Stimulated activated CD4-positive, alpha-beta T cell treated with anti-CD3 and anti-CD28 coated beads, TNF-alpha, amount 100 ng/mL, for 1 hour (primary cell): Measurements from ENCODE around the gene KDELR3.
A peak's percentile ranks its signal among the peaks of the same experiment; 100 is the strongest.

Experiments used
- DNase-seq, 3 donors: peaks; one replicate each; pipeline ENCODE4 v3.0.0-alpha.2; 2020; ENCODE audit warnings: low read depth in 3 of 3, low spot score in 1 of 3

Gene KDELR3

DNA sequence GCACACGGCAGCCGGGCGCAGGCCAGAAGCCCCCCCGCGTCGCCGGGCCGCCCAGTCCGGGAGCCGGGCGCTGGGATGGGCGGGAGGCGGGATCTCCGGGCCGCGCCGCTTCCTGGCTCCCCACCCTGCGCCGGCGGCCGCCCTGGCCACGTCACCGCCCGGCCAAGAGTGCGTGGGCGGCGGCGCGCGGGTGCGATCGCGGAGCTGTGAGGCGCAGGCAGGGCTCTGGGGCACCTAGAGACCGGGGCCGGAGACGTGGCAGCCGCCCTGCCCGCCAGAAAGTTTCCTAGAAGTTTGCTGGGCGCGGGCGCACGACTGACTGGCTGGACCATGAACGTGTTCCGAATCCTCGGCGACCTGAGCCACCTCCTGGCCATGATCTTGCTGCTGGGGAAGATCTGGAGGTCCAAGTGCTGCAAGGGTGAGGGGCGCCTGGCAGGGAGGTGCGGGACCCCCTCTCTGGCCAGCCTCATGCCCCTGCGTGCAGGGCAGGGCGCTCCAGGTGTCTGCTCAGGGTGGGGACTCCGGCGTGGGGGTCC lies at the start of gene KDELR3:
Gene KDELR3, plus strand, starts transcription at position 193 of the 539 bp plus-strand sequence. Its CDS starts 138 bp downstream, at position 331.
- DNase-seq = peak in 1 of 3 donors; percentile 42

DNA sequence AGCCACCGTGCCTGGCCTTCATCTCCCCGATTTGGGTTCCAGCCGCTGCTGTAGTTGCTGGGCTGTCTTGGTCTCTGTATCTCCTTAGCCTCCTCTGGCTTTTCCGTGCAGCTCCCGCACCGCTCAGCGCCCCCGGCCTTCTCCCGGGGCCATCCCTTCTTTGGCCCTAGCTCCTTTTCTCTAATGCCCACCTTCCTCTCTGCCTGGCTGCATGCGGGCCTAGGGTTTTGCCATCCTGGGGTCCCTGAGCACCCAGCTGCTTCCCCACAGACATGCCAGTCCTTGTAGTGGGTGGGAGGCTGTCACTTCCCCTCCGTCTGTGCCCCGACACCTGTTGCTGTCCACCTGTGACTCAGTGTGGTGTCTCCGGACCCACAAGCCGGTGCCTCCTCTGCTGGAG lies 49.3 kb upstream of the KDELR3 start:
- DNase-seq = no peak

DNA sequence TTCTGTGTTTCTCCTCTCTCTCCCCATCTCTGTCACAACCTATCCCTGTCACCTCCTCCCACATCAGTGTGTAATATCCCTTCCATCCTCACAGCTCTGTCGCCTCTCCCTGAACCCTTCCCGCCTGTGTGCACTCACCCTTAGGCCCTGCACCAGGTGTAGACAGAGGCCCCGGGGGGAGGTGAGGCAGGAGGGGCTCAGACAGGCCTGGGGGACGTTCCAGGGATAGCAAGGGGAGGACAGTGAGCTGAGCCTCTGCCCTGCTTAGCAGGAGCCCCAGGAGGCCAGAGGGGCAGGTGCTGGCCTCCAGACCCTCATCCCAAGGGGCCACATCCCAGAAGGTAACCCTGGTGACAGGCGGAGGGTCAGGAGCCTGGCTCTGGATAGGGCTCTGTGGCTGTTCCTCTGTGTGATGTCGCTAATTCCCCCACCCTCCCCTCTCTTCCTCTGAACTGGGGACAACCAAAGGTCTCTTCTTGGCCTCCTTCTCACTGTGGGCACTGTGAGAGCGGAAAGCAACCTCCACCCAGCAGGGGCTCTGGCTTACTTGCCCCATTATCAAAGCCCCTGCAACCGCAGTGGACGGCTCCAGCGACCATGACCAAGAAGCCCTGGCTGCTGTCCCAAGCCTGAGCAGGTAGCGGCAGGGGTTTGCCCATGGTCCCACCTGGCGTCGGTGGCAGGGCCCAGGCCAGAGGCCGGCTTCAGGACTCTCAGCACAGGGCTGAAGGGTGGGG lies 48.6 kb upstream of the KDELR3 start:
- no peak for DNase-seq

DNA sequence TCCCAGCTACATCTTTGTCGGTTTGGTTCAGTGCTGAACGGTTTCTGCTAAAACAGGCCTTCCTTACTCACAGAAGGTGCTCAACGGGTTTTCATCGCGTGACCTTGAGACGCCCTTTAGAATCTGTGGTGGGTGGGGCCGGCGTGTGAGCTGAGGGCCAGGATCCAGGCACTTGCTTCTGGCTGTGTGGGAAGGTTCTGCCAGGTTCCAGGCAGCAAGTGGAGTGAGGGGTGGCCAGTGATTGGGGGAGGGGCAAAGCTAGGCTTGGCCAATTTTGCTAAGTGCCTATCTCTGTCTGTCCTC lies 48.1 kb upstream of the KDELR3 start:
- no peak for DNase-seq

DNA sequence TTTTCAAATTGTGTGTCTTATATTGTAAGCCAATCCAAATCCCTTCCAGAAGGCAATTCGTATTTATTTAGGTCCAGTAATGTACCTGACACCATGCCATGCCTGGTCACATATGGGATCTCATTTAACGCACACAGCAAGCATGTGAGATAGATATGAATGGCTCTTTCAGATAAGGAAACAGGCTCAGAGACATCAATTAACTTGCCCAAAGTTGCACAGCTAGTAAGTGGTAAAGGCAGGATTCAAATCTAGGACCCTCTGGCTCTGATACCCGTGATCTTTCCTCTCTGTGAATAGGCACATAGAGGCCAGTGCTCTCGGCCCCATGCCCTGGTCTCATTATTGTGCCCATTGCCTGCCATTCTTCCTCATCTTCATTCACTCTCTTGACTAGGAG lies 47.2 kb upstream of the KDELR3 start:
- DNase-seq = no peak

DNA sequence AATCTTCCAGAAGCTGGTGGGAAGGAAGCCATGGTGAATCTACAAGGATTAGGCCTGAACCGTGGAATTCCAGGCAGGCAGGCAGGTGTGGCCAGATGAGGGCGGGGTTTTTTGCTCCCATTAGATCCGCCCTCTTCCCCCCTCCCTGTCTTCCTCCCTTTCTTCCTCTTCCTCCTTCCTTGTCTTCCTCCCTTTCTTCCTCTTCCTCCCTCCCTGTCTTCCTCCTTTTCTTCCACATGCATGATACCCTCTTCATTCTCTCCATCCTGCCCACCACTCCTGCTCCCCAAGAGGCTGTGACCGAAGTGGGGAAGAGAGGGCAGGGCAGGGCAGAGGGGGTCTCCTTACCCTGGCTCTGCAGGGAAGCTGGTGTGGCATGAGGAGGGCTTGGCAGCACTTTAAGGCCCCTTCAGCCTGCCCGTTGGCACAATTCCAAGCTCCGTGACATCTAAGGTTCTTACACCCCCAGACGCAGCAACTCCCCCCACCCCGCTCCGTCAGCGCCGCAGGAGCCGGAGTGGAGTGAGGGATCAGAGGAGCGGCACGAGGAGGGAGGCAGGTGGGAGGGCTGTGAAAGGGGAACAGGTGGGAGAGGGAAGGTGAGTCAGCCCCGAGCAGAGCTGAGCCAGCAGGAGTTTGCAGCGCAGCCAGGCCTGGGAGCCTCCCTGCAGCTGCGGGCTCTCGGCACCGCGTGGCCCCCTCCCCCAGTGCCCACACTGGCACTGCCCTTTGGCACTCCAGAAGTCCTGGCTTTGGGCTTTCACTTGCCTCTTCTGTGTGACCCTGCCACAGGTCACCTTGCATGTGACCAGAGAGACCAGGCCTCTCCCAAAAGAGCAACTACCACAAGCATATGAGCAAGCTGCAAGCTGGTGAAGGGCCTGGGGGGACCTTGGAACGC lies 45.0 kb upstream of the KDELR3 start:
- no peak for DNase-seq

DNA sequence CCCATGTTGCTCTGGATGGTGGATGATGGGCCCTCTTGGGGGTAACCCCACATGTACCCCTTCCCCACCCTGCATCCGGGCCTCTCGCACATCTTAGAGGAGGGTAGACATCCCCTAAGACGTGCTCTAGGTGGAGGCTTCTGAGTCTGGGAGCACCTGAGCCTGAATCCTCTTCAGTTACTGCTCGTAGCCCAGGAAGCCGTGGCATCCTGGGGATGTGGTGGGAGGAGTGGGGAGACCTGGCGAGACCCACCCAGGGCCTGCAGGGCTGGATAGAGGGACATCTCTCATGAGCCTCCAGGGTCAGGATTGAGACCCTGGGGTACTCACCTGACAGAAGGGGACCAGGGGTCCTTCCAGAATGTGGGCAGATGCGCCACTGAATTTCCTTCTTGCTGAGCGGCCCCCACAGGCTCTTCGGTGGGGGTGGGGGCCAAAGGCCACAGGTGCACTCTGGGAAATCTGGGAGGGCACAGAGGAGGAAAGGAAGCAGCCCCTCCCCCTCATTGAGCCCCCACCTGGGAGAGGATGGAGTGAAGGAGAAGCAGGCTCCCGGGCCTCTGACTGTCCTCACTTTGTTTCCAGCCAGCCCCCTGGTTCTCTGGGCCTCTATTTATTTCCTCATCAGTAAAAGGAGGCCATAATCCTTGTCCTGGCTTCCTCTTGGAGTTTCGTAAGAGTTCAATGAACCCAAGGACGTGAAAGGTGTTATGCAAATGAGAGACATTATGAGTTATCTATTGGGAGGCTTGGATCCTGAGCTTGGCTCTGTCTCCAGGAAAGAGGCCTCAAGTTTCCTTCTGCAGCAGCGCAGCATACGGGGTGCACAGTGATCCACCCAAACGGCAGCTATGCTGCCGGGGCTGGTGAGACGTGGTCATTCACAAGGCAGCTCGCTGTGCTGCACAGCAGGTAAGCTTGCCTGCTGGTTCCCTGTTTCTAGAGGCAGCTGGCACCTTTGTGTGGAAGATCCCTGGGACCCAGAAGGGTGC lies 44.1 kb upstream of the KDELR3 start:
- no peak for DNase-seq

DNA sequence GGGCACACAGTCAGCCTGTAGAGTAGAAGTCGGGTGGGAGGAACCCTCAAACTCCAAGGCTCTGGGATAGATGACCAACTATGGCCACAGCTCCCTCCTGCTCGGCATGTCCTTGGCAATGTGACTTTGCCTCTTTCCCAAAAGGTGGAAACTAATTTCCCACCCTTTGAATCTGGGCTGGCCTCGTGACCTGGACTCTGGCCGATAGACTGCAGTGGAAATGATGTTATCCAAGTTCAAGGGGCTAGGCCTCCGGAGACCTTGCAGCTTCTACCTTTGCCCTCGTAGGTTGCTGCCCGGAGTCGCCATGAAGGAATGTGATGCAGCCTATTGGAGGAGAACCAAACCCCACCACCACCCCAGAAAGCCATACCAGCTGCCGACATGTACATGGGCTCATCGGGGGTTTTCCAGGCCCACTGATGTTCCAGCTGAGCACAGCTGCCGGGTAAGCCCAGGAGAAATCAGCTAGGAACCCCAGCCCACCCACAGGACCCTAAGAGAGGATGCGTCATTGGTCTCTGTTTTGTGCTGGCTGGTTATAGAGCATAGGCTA lies 43.3 kb upstream of the KDELR3 start:
- DNase-seq = no peak

DNA sequence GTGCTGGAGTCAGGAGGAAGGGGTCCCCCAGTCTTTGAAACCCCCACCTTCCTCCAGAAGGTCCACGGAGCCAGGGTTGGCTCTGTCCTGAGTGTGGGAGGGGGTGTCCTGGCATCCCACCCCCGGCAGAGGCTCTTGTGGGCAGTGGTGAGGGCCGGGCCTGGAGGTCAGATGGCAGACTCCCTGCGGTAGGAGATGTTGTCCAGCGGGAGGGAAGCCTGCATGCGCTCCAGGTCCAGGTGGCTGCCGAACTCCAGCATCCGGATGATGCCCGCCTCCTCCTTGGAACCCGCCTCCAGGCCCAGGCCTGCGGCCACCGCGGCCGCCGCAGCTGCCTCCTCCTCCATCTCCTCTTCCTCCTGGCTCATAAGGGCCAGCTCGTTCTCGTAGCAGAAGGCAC lies 41.3 kb upstream of the KDELR3 start:
- DNase-seq = no peak

DNA sequence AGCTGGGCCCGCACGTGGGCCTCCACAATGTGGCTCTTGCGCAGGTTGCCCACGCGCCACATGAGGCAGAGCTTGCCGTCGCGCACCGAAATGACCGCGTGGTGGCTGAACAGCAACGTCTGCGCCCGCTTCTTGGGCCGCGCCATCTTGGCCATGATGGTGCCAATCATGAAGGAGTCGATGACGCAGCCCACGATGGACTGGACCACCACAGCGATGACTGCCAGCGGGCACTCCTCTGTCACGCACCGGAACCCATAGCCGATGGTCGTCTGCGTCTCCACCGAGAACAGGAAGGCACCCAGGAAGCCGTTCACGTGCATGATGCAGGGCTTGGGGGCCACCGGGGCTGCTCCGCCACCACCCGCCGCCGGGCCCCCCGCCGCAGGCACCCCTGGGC lies 40.4 kb upstream of the KDELR3 start:
- no peak for DNase-seq

DNA sequence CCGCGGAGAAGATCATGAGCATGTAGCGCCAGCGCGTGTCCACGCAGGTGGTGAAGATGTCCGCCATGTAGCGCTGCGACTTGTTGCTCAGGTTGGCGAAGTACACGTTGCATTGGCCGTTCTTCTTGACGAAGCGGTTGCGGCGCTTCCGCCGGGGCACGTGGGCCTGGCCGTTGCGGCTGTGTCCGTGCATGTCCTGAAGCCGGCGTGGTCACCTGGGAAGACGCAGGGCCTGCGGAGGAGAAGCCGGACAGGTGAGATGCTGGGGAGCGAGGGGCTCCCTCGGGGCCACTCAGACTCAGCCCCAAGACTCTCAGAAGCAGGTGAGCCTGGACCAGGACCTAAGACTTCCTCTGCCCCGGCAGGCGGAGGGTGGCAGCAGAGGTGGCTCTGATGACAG lies 40.0 kb upstream of the KDELR3 start:
- no peak for DNase-seq

DNA sequence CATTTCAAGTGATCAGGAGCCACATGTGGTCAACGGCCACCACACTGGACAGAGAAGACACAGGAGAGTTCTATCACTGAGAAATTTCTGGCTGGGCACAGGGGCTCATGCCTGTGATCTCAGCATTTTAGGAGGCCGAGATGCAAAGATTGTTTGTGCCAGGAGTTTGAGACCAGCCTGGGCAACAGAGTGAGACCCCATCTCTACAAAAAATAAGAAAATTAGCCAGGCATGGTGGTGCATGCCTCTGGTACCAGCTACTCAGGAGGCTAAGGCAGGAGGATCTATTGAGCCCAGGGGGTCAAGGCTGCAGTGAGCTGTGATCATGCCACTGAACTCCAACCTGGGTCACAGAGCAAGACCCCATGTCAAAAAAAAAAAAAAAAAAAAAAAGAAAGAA lies 39.2 kb upstream of the KDELR3 start:
- no peak for DNase-seq

DNA sequence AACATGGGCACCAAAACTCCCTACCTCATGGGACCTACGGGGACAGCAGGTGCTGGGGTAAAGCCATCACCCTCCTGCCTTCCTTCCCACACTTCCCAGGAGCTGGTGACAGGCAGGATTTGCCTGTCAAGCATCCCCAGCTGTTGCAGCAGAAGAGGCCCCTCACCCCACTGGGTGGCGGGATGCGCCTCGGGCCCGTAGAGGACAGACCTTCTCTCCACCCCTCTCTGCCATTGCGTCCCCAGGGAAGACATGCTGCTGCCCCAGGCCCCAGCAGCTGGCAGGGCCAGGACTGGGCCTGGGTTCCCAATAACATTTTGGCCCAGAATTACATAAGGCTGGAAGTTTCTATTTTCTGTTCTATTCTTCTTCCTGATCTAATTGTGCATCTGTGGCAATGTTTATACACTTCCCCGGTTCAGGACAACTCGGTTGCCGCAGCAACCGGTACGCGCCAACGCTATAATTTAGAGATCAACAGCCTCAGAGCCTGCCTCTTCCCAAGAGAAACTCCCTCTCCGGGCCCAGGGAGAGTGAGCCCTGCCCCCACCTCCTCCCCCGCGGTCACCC lies 38.3 kb upstream of the KDELR3 start:
- DNase-seq = no peak

DNA sequence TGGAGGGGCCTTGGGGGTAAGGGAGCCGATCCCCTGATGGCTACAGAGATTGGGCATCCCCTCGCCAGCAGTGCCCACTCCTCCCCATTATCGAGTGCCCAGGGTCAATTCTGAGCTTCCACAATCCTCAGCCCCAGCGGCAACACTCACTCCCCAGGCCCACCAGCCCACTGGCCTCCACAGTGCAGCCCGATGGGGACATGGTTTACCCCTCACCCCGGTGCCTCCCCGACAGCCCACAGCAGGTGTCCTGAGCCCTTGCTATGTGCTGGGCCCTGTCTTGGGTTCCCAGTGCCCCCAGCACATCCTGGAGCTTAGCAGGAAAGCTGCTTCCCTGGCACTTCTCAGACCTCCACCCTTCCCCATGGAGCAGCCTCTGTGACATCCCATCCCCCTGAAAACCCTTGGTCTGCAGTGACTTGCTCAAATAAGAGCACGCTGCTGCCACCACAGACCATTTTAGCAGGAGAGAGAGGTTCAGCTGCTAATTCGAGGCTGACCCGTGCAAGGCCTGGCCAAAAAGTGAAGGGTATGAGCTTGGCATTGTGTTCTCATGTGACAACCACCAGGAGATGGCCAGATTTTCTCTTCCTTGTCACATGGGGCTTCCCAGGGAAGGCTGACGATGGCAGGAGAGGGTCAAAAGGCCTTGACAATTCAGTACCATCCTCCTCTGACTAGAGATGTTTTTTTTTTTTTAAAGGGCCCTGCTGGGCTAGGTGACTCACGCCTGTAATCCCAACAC lies 36.5 kb upstream of the KDELR3 start:
- DNase-seq = no peak

DNA sequence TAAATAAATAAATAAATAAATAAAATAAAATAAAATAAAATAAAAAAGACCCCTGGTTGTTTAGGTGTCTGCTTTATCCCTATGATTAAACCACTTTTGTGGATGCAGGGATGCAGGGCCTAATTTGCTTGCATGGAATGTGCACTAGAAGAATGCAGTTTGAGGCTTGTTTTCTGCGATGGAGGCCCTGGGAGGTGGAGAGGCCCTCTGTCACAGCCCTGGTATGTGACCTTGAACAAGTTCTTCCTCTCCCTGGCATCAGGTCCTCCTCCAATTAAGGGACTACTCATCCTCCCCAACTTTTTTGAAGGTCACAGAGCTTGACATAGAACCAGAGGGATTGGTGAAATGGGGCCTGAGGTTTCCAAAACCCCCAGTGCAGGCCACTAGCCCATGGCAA lies 35.6 kb upstream of the KDELR3 start:
- no peak for DNase-seq

DNA sequence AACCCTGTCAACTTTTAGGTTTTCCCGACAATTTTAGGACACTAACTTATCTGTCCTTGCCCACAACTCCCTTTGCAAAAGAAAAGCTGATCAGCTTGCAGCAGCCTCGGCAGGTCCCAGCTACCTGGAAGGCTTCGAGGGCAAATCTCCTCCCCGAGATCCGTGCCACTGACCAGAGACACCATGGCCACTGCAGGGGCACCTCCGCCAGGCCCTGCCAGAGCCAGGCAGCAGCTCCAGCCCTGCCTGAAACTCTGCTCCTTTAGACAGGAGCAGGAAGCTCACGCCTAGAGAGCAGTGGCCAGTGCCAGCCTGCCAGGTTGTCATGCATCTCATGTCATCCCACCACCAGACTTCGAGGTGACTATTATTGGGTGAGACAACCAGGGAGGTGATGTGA lies 34.0 kb upstream of the KDELR3 start:
- DNase-seq = no peak

DNA sequence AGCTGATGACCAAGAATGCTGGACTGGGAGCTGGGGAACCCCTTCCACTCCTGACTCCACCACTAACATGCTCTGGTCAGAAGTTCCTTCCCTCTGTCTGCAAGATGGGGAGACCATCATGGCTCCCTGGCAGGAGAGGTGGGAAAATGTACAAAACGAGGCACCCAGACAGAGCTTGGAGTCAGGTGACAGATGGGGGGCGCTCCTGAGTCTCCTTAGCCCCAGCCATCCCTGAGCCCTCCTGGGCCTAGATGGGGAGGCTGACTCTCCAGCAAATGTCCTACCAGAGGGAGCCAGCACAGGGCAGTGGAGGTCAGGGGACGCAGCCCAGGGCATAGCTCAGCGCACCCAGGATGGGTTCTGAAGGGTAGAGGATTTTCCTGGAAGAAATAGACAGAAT lies 32.9 kb upstream of the KDELR3 start:
- no peak for DNase-seq

DNA sequence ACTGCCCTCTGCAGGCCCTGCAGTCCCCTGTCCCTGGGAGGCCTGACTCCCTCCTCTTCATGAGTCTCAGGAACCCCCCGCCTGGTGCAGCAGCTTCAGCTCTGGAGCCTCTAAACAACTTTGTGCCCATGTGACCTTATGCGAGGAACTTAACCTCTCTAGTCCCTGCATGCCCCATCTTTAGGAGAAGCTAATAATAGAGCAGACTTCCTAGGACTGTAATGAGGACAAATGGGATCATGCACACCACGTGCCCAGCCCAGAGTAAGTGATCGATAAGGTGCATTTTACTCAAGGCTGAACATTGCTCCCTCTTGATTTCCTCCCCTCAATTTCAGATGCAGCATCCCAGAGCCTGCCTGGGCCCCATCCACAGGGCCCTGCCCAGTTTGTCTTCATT lies 31.9 kb upstream of the KDELR3 start:
- no peak for DNase-seq

DNA sequence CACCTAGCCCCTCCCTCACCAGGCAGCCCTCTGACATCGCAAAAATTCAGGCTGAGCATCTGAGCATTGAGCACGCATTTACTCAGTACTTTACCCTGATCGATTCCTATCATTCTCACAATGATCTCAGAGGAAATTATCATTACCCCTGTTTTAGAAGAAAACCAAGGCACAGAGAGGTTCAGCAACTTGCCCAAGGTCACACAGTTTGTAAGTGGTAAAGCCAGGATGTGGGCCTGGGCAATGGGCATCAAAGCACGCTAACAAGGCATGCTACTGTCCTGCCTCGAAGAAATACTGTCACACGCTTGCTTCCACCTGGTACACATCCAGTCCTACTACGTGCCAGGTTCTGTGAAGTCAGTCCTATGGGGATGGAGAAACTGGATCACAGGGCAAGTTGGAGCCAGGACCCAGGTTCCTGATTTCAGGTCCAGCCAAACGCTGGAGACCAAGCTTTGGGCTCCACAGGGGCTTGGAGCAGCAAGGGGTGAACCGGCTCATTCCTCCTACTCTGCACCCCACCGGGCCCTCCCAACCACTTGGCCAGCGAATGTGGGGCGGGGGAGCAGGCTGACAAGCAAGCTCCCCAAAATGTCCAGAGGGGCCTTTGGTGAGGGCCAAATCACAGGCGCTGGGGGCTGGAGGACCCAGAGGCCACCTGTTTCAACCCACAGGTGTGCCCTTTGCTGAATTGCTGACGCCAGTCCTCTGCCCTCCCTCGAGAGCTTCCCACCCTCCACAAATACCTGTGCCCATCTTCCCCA lies 31.1 kb upstream of the KDELR3 start:
- DNase-seq = no peak
